Sigmoid colon (tissue), 4 donors: ENCODE measurements around the gene CORO2B.

Experiments used
- EP300 ChIP-seq, 4 donors: sonication (generic); formaldehyde crosslinking; IDR thresholded peaks; one replicate each; pipeline ENCODE4 v1.6.1; 2017; ENCODE audit warnings: antibody characterized with exemption in 4 of 4
- POLR2A ChIP-seq, 2 donors: fragments of 450-650 bp; IDR thresholded peaks; one replicate each; pipeline ENCODE4 v1.6.1; 2016; ENCODE audit warnings: antibody characterized with exemption in 2 of 2, mild to moderate bottlenecking in 2 of 2, moderate library complexity in 2 of 2
- POLR2AphosphoS5 ChIP-seq, 4 donors: sonication (generic); formaldehyde crosslinking; IDR thresholded peaks; one replicate each; pipeline ENCODE4 v1.6.1; 2017; ENCODE audit warnings: antibody characterized with exemption in 4 of 4
- TF ChIP-seq, protein P1 (sequence below), 4 experiments: fragments of 450-650 bp in 3 of 4; fragments of 200-600 bp in 1 of 4; IDR thresholded peaks; one replicate each; pipeline ENCODE4 v1.5.1; 2016 to 2019; ENCODE audit warnings: antibody characterized with exemption in 4 of 4, mild to moderate bottlenecking in 3 of 4, moderate library complexity in 2 of 4

DNA sequence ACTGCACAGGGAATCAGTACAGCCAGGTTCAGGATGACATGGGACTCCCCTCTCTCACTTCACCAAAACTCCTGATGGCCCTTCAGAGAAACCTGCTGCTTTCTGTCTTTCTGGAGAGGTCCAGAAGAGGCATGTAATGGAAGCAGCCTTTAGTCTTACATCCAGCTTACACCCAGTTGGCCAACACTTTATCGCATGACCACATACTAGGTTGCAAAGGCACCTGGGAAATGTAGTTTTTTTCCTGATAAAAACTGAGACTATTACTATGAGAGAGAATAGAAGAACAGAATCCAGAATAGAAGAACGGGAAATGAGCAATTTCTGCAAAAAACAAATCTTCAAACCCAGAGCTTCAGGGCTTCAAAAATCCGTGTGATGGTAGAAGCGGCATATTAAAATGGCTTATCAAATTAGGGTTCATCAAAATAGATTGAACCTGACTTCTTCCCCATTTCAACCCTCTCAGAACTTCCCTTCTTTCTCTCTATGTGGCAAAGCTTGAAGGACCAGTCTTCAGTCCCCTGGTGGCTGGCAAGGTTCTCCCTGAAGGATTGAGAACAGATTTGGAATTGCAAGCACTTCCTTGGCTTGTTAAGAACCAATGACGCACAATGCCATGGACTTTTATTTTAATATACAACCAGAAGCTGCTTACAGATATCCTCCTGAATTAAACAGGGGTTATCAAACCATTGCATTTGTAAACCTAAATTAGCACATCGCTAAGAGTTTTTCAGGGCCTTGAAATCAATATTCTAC lies 34.4 kb downstream of the CORO2B start:
- TF ChIP-seq POLR2A (IDR thresholded peaks at IDR 0.05) (no peak), POLR2AphosphoS5 (IDR thresholded peaks at IDR 0.05) (no peak), EP300 (IDR thresholded peaks at IDR 0.05) (no peak)
- TF ChIP-seq, protein P1, sequence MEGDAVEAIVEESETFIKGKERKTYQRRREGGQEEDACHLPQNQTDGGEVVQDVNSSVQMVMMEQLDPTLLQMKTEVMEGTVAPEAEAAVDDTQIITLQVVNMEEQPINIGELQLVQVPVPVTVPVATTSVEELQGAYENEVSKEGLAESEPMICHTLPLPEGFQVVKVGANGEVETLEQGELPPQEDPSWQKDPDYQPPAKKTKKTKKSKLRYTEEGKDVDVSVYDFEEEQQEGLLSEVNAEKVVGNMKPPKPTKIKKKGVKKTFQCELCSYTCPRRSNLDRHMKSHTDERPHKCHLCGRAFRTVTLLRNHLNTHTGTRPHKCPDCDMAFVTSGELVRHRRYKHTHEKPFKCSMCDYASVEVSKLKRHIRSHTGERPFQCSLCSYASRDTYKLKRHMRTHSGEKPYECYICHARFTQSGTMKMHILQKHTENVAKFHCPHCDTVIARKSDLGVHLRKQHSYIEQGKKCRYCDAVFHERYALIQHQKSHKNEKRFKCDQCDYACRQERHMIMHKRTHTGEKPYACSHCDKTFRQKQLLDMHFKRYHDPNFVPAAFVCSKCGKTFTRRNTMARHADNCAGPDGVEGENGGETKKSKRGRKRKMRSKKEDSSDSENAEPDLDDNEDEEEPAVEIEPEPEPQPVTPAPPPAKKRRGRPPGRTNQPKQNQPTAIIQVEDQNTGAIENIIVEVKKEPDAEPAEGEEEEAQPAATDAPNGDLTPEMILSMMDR (IDR thresholded peaks at IDR 0.05): no peak
